ENCODE data around the gene PPDPF.

The PPDPF gene

GRCh38 chr20:63565021-63565698 is 44.6 kb downstream of the PPDPF start:
- TF ChIP-seq POLR2AphosphoS5 (IDR thresholded peaks at IDR 0.05; ENCODE audit: low read depth, low read length) = no peak
- no peak for TF ChIP-seq FOXP2 (optimal IDR thresholded peaks at IDR 0.05; ENCODE audit: borderline replicate concordance, extremely low read depth, extremely low read length, insufficient read depth)
- TF ChIP-seq TAF1 (IDR thresholded peaks at IDR 0.05; ENCODE audit: borderline replicate concordance, insufficient read depth, low read length) = no peak
- no peak for TF ChIP-seq REST (IDR thresholded peaks at IDR 0.05; ENCODE audit: insufficient read depth in 1 of 2, low read depth in 2 of 2, low read length in 2 of 2)
- TF ChIP-seq SIN3A (IDR thresholded peaks at IDR 0.05; ENCODE audit: borderline replicate concordance, insufficient read depth, low read length) = no peak

- TF ChIP-seq SIN3A (IDR thresholded peaks at IDR 0.05; ENCODE audit: borderline replicate concordance, insufficient read depth, low read length) (no peak), REST (IDR thresholded peaks at IDR 0.05; ENCODE audit: insufficient read depth in 1 of 2, low read depth in 2 of 2, low read length in 2 of 2) (no peak), POLR2AphosphoS5 (IDR thresholded peaks at IDR 0.05; ENCODE audit: low read depth, low read length) (no peak), FOXP2 (optimal IDR thresholded peaks at IDR 0.05; ENCODE audit: borderline replicate concordance, extremely low read depth, extremely low read length, insufficient read depth) (no peak)
Observed at GRCh38 chr20:63565699-63566335, 45.3 kb downstream of the PPDPF start.

- TF ChIP-seq SIN3A (IDR thresholded peaks at IDR 0.05; ENCODE audit: borderline replicate concordance, insufficient read depth, low read length) (no peak), POLR2AphosphoS5 (IDR thresholded peaks at IDR 0.05; ENCODE audit: low read depth, low read length) (no peak), REST (IDR thresholded peaks at IDR 0.05; ENCODE audit: insufficient read depth in 1 of 2, low read depth in 2 of 2, low read length in 2 of 2) (no peak), TAF1 (IDR thresholded peaks at IDR 0.05; ENCODE audit: borderline replicate concordance, insufficient read depth, low read length) (no peak), FOXP2 (optimal IDR thresholded peaks at IDR 0.05; ENCODE audit: borderline replicate concordance, extremely low read depth, extremely low read length, insufficient read depth) (no peak)
Observed at GRCh38 chr20:63566395-63567135, 46.0 kb downstream of the PPDPF start.

GRCh38 chr20:63567136-63567385 is 46.5 kb downstream of the PPDPF start:
- TF ChIP-seq SIN3A (IDR thresholded peaks at IDR 0.05; ENCODE audit: borderline replicate concordance, insufficient read depth, low read length) (no peak), REST (IDR thresholded peaks at IDR 0.05; ENCODE audit: insufficient read depth in 1 of 2, low read depth in 2 of 2, low read length in 2 of 2) (no peak), FOXP2 (optimal IDR thresholded peaks at IDR 0.05; ENCODE audit: borderline replicate concordance, extremely low read depth, extremely low read length, insufficient read depth) (no peak), POLR2AphosphoS5 (IDR thresholded peaks at IDR 0.05; ENCODE audit: low read depth, low read length) (no peak), TAF1 (IDR thresholded peaks at IDR 0.05; ENCODE audit: borderline replicate concordance, insufficient read depth, low read length) (no peak)
